ENCODE results near the gene ORC6.

ORC6 gene

DNA sequence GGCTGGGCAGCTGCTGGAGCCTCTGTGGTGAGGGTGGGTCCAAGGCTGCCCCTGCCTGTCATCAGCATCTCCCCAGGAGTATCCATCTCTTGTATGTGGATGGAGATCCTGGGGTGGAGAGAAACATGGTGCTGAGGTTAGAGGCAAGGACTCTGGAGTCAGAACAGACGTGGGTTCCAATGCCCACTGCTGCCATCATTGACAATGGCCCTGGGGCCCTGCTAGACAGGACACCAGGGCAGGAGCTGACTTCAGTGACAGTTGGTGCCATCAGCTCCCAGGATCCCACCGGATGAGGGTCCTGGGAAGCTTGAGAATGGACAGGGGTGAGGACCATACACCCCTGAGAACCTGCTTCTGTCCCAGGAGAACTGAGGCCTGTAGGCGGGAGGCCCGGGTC lies 43.1 kb downstream of the ORC6 start:
- DNase-seq = no peak

DNA sequence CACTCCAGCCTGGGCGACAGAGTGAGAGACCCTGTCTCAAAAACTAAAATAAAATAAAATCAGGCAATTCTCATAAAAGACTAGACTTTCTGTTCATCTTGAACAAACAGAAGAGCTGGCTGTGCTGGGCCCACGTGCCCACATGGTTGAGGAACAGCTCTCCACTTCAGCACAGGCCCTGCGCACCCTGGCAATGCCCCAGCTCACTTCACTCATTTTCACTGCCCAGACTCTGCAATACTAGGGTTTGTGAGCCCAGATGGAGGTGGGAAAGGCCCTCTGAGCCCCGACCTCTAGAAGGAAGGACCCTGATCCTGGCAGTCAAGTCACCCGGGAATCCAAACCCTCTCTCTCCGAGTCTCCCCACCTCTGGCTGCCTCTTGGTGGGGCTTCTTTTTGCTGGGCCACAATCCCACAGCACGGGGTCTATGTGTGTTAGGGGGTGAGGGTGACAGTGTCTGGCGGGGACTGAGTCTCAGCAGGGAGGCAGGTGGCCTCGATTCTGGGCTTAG lies 43.9 kb downstream of the ORC6 start:
- DNase-seq = no peak

DNA sequence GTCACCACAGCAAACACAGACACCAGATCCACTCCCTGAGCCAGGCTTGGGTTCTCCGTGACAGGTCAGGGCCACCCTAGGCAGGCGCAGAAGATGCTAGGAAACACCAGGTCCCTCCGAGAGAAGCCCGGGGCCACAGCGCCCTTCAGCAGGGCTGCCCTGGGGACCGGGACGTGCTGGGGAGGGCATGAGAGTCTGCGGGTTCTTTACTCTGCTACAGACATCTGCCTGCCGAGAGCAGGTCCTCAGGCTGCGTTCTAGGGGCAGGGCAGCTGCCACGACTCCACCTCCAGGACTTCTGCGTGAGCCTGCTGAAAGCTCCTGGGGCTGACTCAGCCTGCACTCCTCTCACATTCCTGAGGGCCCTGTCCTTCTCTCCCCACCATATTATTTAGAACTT lies 47.2 kb downstream of the ORC6 start:
- DNase-seq = no peak

DNA sequence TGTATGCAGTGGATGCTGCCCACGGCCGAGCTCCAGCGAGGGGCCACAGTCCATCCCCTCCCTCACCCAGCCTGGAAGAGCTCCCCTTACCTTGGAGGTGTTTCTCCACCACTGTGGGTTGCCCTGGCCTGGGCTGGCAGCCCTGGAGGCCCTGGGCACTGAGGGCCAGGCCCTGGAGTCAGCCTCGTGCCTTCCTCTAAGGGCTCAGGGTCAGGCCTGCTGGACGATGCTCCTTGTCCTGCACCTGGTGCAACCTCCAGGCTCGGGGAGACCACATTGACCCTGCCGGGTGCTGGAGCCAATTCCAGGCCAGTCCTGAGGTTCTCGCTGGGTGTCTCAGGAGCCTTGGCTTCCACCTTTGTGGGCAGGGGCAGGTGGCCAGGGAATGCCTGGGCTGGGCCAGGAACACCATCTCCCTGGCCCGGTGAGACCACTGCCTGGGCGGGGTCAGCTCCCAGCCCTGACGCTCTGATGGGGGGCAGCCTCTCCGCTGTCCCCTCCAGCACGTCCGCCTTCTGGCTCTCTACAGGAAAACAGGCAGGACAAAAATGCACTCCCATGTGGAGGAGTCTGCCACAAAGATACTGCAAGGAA lies 48.3 kb downstream of the ORC6 start:
- DNase-seq = no peak

DNA sequence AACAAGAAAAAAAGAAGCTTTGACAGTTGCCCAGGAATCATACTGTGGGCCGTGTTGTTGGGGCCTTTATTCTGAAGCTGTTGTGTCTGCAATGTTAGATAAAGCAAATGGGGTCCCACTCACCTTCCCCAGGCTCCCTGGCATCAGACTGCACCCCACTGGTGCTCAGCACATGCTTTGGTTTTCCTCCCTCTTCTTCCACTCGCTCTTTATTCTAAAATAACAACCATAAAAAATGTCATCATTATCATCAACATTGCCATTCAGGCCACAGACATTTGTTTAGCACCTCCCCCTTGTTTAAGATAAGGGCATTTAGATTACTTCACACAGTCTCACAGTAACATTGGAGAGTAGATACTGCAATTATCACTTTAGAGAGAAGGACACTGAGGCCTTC lies 50.5 kb downstream of the ORC6 start:
- no peak for DNase-seq

DNA sequence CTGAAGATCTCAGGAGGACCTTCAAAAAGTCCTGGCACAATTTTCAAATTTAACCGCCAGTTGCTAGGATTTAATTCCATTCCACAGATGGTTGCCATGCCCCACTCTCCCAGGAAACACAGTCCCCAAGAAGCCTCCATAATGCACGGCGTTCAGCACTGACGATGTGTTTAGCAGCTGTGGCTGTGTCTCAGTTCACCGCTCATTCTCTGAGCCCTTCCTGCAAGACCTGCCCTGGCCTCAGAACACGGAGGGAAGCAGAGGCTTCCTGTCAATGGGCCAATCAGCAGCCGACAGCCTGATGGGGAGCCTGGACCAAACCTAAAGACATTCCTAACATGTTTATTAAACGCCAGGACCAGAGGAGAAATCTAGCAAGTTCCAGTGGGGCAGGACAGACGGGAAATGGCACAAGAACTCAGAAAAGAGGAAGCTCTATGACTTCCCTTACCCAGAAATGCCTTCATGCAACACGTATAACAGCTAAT lies 53.8 kb downstream of the ORC6 start:
- DNase-seq = peak; percentile 67 to 77

DNA sequence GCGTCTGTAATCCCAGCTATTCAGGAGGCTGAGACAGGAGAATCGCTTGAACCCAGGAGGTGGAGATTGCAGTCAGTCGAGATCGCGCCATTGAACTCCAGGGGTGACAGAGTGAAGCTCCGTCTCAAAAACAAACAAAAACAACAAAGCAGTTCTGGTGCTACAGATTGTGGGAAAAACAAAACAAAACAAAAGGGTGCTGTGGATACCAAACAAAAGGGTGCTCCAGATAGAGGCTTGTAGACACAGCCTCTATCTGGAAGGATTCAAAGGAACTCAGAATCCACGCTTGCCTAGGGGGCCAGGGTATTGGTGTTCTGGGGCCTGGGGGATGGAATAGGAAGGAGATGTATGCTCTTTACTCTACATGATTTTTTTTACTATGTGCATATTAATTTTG lies 56.2 kb downstream of the ORC6 start:
- DNase-seq = no peak

DNA sequence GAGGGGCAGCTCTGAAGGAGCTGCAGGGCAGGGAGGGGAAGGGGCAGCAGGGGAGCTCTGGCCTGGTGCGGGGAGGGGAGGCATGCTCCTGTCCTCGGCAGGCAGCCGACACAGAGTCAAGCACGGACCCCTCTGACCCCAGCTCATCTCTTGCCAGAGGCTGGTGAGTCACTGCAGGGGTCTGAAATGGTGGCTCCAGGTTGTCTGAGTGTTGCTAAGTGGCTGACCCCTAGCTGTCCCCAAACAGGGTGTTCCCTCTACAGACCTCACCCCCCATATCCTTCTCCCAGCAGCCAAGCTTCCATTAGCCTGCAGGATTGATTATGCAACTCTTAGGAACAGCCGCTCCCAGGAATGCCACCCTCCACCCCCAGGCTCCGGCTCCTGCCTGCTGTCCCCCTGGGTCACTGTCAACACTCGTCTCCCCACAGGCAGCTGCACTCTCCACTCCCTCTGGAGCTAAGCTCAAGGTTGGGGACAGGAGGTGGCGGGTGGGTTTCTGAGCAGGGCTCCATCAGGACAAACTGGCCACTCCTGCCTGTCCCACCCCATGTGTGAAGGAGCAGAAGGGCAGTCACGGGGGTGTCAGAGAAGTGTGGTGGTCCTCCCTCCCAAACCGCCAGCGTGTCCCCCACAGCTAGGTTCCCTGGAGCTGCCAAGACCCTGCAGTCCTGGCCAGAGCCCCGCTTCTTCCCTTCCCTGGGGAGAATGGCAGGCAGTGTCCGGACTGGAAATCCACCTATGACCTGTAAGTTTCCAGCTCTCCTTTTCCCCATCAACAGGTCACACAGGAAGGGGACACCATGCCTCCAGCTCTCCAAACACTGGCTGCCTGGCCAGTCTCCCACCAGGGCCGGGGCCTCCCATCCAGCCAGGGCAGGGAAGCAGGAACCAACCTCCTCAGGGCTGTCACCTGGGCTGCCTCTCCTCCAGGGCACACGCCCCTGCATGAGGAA lies 57.6 kb downstream of the ORC6 start:
- DNase-seq = no peak
